Activated gamma-delta T cell treated with anti-CD3 and anti-CD28 coated beads, Interleukin-2, amount 50 U/mL, for 16 hours (primary cell): ENCODE data around the gene AMOTL1.

Experiments
- DNase-seq: peaks from one replicate; pipeline ENCODE4 v3.0.0-alpha.2; 2020; ENCODE audit warnings: low read depth

The AMOTL1 gene

DNA sequence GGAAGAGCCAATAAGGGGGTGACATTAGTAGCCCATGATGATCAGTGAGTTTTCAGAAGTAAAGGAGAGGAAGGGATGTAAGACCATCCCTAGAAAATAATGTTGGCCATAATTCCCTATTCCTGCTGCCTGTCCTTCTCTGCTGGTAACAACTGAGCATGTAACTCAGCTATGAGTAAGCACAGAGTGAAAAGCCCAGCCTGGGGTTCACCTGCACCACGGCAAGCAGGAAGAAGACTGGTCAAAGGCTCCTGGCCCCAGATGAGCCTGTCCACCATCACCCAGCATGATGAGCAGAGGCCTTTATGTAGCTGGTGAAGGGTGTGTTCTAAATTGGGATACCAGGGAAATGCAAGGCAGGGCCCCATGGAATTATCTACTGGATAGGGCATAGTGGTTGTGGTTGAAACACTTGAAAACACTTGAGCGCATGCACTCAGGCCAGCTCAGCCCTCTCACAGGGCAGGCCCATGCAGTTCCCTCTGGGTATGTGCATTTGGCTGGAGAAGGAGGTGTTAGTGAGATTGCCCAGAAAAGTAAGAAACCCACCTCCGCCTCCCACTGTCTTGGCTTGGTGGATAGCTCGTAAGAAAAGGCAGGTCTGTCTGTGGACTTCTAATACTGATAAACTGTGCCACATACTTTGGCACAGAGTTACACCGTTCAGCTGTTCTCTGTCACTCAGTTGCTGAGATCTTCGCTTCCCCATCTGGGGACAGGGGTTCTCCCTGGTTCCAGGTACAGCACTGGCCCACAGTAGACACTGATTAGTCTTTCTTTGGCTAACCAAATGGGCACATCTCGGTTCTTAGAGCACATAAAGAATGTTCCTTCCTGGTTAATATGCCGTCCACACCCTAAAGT lies 86.8 kb downstream of the AMOTL1 start:
- no peak for DNase-seq

DNA sequence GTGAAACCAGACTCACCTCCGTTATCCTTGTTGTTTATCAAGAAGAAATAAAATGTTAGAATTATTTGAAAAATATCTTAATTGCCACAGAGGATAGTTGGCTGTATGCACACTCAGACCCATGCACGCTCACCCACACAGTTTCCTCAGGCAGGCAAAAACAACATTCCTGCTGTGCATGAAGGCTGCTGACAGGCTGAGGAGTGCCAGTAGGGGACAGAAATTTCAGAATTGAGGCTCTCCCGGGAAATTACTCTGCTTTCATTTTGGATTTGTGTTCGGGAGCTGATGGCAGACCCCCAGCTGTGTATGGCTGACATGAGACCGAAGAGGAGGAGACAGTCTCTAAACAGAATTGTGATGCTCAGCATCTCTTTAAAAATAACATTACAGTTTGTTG lies 87.5 kb downstream of the AMOTL1 start:
- DNase-seq, result no peak

DNA sequence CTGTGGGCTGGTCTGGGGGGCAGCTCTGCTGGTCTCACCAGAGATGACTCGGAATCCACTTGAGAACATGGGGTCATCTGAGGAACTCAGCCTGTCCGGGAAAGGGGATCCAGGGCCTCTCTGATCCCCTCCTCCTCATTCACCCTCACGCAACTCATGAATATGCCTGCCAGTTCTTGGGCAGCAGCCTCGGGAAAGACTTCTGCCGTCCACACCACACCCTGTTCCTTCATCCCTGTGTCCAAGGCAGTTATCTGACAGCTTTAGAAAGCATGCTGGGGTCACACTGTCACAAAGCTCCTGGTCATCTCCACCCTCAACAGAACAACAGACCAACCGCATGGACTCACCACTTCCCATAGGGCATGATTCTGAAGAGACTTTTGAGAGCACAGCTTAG lies 88.3 kb downstream of the AMOTL1 start:
- DNase-seq, result no peak

DNA sequence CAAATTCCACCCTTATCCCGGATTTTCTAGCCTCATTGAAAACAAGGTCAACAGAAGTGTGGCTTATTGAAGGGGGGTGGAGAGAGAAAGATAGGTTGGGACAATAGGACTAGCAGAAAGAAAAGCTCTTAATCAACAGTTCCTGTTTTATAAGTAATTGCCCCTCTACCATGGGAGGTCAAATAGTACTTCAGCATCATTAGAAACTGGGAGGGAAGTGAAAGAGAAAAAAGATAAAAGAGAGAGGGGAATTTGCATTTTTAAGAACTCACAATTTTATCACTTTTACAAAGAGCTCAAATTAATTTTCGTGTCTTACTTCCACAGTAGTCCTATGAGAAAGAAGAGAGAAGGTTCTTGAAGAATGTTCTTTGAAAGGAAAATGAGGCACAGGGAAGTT lies 89.2 kb downstream of the AMOTL1 start:
- DNase-seq, result no peak

DNA sequence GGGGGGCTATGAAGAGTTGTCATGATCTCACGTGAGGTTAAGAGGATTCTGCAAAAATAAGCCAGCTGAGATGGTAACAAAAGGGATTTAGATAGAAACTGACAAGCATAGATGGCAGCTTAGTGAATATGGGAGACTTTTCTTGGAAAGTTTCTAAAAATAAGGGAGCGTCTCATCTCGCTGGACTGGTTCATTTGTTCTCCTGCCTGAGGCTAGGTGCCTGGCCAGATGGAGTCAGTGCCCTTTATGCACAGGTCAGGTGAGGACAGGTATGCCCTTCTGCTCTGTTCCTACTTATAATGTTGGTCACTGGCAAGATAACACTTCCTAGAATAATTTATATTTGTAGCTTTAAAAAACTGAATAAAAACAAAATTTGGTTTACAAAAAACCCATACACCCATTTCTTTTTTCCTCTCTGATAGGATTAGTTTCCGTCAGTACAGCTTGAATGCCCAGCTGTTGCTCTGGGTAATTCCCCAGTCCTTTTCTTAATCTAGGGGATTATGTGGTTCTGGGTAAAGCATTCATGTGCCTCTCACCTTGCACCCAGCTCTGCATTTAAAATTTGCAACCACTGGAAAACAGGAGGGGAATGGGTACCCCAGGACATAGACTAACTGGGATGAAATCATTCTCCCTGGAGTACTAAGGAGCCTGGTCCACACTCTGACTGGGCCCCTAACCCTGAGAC lies 90.0 kb downstream of the AMOTL1 start:
- DNase-seq, result no peak

DNA sequence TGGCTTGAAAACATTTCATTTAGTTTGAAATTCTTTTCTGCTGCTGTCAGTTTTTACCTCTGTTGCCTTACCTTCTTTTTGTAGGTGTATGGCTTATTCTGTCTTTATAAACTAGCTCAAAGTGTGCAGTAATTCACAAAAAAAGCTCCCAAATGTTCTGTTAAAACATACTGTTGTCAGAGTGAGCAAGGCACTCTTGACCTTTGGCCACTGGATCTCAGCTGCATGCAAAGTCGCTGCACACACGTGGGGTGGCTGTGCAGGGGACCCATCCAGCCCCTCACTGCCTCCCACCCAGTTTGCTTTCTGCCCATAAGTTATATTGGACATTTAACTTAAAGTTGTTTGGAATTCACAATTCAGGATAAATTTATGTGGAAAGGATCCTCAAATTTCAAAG lies 92.2 kb downstream of the AMOTL1 start:
- no peak for DNase-seq

DNA sequence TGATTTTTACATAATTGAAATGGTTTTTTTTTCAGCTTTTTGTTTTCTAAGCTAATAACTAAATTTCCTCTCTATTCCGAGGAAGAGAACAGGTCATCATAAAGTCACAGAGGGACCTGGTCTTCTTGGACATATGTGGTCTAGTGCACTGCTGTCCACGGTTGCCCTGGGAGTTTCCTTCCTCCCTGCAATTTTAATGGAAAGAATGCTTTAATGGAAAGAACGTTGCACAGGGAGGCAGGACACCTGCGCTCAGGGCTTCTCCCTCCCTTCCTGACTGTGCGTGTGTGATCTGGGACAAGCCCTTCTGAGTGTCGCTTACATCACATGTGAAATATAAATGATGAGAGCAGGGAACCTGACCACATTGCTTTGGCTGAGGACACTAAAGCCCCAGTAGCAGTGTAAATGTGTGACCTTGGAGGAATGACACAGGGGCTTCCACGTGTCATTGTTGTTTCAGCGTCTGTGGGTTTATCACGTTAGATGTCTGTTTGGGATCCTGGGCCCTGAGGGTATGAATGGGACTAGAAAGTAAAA lies 93.2 kb downstream of the AMOTL1 start:
- DNase-seq, result no peak

DNA sequence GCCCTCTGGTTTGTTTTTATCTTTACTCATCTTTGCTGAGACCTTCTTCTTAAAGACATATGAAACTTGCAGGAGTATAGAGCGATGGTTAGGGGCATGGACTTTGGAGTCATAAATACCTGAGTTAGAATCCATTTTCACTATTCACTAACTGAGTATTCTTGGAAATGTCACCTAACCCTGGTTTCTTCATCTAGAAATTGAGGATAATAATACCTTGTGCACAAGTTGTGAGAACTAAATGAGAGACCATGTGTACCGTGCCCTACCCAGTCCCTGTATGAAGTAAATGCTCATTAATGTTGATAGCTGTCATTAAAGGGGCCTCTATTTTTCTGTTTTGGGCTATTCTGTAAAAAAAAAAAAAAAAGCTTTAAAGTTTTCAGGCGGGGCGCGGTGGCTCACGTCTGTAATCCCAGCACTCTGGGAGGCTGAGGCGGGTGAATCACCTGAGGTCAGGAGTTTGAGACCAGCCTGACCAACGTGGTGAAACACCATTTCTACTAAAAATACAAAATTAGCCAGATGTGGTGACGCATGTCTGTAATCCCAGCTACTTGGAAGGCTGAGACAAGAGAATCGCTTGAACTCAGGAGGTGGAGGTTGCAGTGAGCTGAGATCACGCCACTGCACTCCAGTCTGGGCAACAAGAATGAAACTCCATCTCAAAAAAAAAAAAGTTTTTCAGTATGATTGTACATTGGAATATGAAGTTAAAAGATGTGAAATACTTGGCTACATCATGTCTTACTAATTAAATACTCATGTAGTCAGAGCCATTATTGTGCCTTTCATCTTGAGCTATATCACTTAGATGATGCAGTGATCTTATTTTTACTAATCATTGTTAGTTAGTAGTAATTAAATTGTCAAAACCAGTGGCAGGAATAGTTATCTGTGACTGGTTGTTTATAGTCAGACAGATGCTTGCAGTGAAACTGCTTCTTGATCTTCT lies 95.0 kb downstream of the AMOTL1 start:
- DNase-seq, result no peak

DNA sequence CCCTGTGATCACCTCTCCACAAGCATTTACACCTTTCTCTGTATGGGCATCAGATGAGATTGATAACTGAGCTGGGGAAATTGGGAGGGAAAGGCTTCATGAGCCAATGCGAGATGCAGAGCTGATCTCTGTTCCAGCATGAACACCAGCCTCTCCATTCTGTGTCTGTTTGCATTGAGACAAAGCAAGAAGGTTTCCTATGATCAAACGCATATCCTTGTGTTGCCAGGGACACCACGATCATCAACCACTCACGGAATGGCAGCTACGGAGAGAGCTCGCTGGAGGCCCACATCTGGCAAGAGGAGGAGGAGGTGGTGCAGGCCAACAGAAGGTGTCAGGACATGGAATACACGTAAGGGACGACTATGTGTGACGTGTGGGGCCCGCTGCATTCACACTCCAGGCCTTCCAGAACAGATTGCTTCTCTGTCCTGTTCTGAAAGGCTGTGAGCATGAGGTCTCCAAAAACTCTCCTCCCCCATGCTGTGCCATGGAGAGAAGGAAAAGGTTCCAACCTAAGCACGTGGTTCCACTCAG lies 96.4 kb downstream of the AMOTL1 start:
- DNase-seq, result no peak

DNA sequence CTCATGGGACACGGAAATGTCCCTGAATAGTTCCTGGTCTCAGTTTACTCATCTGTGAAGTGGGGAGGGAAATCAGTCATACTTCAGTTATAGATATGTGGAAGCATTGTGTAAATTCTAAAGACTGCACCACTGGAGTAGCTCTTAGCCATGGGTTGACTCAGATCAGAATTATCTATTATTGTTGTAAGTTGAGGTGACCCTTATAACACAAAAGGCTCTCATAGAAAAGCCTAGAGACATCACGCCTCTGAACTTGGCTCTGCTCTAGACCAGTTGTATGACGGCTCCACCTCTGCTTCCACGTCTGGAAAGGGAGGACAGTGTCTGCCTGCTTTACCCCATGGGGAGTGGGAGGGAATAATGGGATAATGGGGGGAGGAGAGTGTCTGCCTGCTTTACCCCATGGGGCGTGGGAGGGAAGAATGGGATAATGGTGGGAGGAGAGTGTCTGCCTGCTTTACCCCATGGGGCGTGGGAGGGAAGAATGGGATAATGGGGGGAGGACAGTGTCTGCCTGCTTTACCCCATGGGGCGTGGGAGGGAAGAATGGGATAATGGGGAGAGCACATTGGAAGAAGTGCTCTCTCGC lies 98.2 kb downstream of the AMOTL1 start:
- DNase-seq, result no peak

DNA sequence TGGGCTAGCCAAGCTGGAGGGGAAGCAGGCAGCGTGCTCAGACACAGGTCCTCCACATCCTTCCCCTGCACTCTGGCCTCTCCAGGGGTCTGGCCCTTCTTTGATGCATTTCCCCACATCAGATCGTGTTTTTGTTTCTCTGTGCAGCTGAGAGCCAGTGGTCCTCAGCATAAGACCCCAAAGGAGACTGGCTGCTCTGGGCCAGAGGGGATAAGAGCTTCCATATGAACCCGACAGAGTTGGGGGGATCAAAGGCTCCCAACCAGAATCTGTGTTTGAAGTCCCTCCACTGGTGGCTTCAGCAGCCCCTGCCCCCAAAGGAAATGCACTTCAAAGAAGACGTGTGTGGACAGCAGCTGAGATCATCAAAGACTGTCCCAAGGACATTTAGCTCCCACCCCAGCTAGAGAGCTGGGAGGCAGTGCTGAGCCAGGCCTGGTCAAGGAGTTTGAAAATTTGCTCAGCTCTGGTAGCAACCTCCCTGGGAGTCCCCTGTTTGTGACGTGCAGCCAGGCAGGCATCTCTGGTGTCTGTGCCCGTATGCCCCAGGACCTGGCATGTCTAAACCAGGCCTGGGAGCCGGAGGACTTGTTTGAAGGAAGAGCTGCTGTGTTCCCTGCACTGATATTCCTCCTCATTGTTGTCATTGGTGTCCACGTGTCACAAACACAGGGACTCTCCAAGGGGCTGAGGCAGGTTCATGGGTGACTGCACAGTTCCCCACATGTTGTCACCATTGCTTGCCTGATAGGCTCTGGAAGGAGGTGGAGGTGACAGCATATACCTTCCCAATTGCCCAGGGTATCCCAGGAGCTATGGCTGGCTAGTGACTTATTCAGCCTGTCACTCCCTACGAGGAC lies 99.0 kb downstream of the AMOTL1 start:
- DNase-seq, result no peak

DNA sequence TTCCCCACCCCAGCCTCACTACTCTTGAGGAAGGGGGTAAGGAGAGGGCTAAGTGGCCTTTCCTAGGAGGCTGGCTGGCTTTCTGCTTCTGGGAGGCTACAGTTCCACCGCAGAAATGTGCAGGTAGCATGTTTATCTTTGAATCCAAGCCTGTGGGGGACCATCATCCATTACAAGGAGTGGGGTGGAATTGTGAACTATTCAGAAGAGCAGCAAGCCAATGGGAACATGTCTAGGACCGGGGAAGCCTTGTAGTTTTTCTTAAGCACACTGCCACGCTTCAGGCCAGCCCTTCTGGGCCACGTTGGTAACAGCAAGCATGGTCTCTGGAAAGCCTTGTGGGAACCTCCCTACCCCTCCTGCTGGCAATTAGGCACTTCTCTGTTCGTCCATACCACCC lies 100.3 kb downstream of the AMOTL1 start:
- no peak for DNase-seq

DNA sequence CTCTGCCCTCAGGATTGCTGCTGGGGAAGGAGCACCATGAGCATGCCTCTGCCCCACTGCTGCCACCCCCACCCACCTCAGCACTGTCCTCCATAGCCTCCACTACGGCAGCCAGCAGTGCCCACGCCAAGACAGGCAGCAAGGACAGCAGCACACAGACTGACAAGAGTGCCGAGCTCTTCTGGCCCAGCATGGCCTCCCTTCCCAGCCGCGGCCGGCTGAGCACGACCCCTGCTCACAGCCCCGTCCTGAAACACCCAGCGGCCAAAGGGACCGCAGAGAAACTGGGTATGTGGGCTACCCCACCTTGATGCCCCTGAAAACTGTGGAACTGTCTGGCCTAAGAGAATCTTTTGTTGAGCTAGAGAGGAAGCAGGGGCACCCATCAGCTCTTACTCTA lies 101.0 kb downstream of the AMOTL1 start:
- DNase-seq, result no peak

DNA sequence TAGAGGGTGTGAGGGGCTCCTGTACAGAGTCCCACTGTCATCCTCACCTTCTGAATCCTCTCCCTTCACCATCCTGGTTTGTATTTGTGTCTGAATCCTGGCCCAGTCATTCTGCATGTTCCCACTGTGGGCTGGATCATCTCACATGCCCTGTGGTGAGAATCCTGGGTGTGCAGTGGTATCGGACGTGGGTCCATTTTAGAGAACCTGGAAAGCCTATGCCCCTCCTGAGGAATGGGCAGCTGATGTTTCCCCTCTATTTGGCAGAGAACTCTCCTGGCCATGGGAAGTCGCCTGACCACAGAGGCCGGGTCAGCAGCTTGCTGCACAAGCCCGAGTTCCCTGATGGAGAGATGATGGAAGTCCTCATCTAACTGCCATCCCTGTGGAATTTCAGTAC lies 102.3 kb downstream of the AMOTL1 start:
- DNase-seq, result no peak

DNA sequence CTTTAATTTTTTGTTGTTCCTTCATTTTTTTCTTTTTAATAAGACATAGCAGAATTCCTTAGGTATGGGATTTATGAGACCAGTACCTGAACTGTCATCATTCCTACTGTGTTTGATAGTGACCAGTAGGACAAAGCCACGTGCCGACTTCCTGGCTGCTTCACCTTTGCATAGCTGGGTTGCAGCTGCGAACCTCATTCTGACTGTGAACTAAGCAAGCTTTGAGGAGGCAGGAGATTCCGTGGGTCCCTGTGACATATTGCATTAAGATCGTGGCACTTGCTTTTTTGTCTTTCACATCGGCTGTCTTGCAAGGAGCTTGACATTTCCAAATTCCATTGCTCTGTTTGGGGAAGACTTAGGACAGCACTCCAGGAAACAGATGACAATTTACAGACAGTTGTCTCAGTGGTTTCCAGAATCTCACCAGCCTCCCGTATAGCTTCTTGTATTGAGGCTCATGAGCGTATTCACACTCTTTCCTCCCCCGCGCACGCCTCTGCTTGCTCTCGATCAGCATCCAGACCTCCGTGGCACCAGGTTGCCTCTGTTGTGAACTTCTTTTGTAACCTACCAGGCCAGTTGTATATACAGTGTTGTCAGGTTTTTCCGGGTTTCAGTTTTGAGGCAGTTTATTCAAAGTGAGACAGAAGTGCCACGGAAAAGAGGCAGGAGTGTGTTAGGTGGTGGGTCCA lies 103.5 kb downstream of the AMOTL1 start:
- no peak for DNase-seq

DNA sequence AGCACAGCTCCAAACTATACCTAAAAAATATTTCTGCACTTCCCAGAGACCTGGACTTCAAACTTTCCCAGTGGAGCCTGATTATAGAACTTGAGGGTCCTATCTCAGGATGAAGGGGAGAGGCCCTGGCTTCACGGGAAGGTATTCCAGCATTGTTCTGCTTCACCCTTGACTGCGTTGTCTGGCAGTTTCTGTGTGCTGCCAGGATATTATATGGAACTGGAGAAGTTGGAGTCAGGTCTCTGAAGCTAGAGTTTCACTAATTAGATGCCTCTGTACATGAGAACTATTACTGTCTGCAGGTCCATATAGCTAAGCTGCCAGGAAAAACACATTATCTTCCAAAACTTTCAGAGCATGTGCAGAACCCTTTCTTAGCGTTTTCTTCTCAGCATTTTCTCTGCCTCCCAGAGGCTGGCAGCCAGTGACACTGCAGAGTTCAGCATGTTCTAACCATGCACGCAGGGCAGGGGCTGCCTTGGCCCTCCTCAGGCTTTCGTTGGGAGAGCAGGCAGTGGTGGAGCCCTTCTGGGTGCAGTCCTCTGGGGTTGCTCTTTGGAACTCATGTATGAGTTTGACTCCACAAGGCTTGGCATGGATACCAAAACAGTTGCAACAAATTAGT lies 105.9 kb downstream of the AMOTL1 start:
- no peak for DNase-seq

DNA sequence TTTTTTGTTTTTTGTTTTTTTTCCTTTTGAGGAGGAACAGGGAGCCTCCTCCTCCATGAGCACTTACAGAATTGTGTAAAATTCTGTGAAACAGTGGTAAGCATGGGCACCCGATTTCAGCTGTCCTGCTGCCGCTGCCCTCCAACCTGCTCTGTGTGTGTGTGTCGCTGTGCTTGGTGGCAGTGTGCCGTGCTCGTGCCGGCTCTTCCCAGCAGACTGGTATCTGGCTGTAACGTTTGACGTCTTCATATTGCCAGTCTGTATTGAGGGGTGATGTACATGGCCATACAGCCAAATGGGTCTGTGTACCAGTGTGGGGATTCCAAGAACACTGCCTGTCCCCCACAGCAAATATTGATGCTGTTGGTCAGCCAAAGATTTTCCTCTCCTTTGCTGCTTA lies 108.1 kb downstream of the AMOTL1 start:
- DNase-seq, result no peak

DNA sequence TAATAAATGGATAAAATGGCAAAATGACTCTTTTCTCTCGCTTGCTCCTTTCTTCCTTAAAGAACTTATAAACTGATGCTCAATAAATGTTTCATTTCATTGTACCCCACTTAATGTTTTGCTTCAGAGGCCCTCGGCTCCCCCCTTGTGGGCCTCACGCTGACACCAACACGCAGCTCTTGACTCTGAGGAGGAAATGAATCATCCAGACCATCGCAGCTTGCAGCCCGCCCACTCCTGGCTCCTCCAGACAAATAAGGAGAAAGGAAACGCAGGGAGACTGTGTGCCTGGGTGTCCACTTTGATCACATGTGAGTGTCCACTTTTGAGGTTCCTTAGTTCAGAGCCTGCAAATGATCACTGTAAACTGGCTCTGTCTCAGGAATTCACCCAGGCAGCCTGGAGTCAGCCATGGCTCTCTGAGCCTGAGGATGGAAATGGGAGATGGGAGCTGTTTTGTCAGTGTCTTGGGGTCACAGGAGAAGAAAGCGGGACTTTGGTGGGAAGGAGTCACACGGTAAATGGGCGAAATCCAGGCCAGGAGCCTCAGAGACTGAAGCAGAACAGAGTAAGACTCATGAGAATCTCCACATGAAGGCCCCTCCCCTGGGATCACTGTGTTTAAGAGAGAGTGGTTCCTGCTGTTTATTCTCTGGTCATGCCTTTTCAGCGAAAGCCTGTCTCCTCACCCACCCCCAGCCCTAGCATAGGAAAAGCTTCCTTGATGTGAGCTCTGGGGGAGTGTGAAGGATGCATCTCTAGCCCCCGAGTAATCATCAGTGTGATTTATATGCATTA lies 108.7 kb downstream of the AMOTL1 start:
- DNase-seq, result peak; percentile 22
